H9 (cell line): ENCODE results near the gene PRR29. TPM values are rescaled to one million over a fixed set of nuclear protein-coding genes. Genes with fewer than 3 reads are reported as not detected.
A peak's percentile ranks its signal among the peaks of the same experiment; 100 is the strongest.

Experiments used
- DNase-seq: peaks from one replicate; pipeline ENCODE4 v3.0.0-alpha.2; 2017
- H2AFZ ChIP-seq: one replicate; pipeline ENCODE4 v1.6.1; 2013; ENCODE audit warnings: mild to moderate bottlenecking, low read length, control low read depth, moderate library complexity
- H2AK5ac ChIP-seq: 2 replicates; pipeline ENCODE4 v1.6.1; 2013; ENCODE audit warnings: low read length, control low read depth, mixed read lengths; ENCODE audit not compliant: insufficient read length
- H2BK120ac ChIP-seq: one replicate; pipeline ENCODE4 v1.6.1; 2013; ENCODE audit warnings: low read depth, mild to moderate bottlenecking, low read length, control low read depth, inconsistent platforms; ENCODE audit not compliant: poor library complexity, severe bottlenecking
- H2BK12ac ChIP-seq: 2 replicates; pipeline ENCODE4 v1.6.1; 2013; ENCODE audit warnings: low read length, control low read depth, mixed read lengths, low read depth; ENCODE audit not compliant: insufficient read length
- H2BK15ac ChIP-seq: 2 replicates; pipeline ENCODE4 v1.6.1; 2013; ENCODE audit warnings: low read depth, low read length, control low read depth
- H2BK20ac ChIP-seq: one replicate; pipeline ENCODE4 v1.6.1; 2013; ENCODE audit warnings: low read depth, mild to moderate bottlenecking, low read length, control low read depth, inconsistent platforms; ENCODE audit not compliant: poor library complexity, severe bottlenecking
- H2BK5ac ChIP-seq: 2 replicates; pipeline ENCODE4 v1.6.1; 2013; ENCODE audit warnings: low read length, control low read depth, mixed read lengths; ENCODE audit not compliant: insufficient read length
- H3K14ac ChIP-seq: 2 replicates; pipeline ENCODE4 v1.6.1; 2013; ENCODE audit warnings: low read length, control low read depth; ENCODE audit not compliant: insufficient read depth
- H3K18ac ChIP-seq: 2 replicates; pipeline ENCODE4 v1.6.1; 2013; ENCODE audit warnings: low read depth, mild to moderate bottlenecking, mixed read lengths, low read length, control low read depth; ENCODE audit not compliant: insufficient read length
- H3K23ac ChIP-seq: 2 replicates; pipeline ENCODE4 v1.6.1; 2013; ENCODE audit warnings: low read length, control low read depth, mixed read lengths, low read depth; ENCODE audit not compliant: insufficient read length
- H3K23me2 ChIP-seq: 2 replicates; pipeline ENCODE4 v1.6.1; 2013; ENCODE audit warnings: low read depth, mild to moderate bottlenecking, mixed read lengths, low read length, control low read depth; ENCODE audit not compliant: insufficient read length, poor library complexity, severe bottlenecking
- H3K27ac ChIP-seq: 2 replicates; pipeline ENCODE4 v1.5.1; 2013; ENCODE audit warnings: low read length, control low read depth, mixed read lengths, low read depth; ENCODE audit not compliant: insufficient read length
- H3K27me3 ChIP-seq: 2 replicates; pipeline ENCODE4 v1.6.1; 2013; ENCODE audit warnings: low read length, control low read depth, inconsistent platforms; ENCODE audit not compliant: insufficient read depth
- H3K4ac ChIP-seq: 2 replicates; pipeline ENCODE4 v1.6.1; 2013; ENCODE audit warnings: low read depth, mild to moderate bottlenecking, control low read depth, inconsistent platforms, low read length, moderate library complexity
- H3K4me1 ChIP-seq: 2 replicates; pipeline ENCODE4 v1.6.1; 2013; ENCODE audit warnings: low read length, control low read depth, inconsistent platforms; ENCODE audit not compliant: insufficient read depth
- H3K4me2 ChIP-seq: 2 replicates; pipeline ENCODE4 v1.6.1; 2013; ENCODE audit warnings: low read length, control low read depth, mixed read lengths; ENCODE audit not compliant: insufficient read length, insufficient read depth
- H3K56ac ChIP-seq: 2 replicates; pipeline ENCODE4 v1.6.1; 2013; ENCODE audit warnings: low read depth, mild to moderate bottlenecking, mixed read lengths, low read length, control low read depth; ENCODE audit not compliant: insufficient read length
- H3K79me1 ChIP-seq: 2 replicates; pipeline ENCODE4 v1.6.1; 2013; ENCODE audit warnings: low read depth, mild to moderate bottlenecking, moderate library complexity, low read length, control low read depth, inconsistent platforms; ENCODE audit not compliant: insufficient read depth, poor library complexity, severe bottlenecking
- H3K79me2 ChIP-seq: 2 replicates; pipeline ENCODE4 v1.6.1; 2013; ENCODE audit warnings: low read length, control low read depth, inconsistent platforms; ENCODE audit not compliant: insufficient read depth
- H3K9ac ChIP-seq: 2 replicates; pipeline ENCODE4 v1.6.1; 2013; ENCODE audit warnings: low read length, control low read depth, mixed read lengths; ENCODE audit not compliant: insufficient read length; ENCODE audit errors: extremely low read depth
- H3K9me3 ChIP-seq: one replicate; pipeline ENCODE4 v1.6.1; 2013; ENCODE audit warnings: low read depth, low read length, inconsistent platforms; ENCODE audit not compliant: control insufficient read depth
- H3T11ph ChIP-seq: one replicate; pipeline ENCODE4 v1.6.1; 2013; ENCODE audit warnings: mild to moderate bottlenecking, low read length, control low read depth, inconsistent platforms
- H4K20me1 ChIP-seq: one replicate; pipeline ENCODE4 v1.6.1; 2013; ENCODE audit not compliant: control insufficient read depth, insufficient read length, insufficient read depth
- H4K5ac ChIP-seq: 2 replicates; pipeline ENCODE4 v1.6.1; 2013; ENCODE audit warnings: low read depth, mild to moderate bottlenecking, mixed read lengths, low read length, control low read depth; ENCODE audit not compliant: insufficient read length
- H4K8ac ChIP-seq: replicated peaks from 2 replicates; pipeline ENCODE4 v1.6.1; 2013; ENCODE audit warnings: low read length, control low read depth, mixed read lengths, low read depth; ENCODE audit not compliant: insufficient read length
- H4K91ac ChIP-seq: 2 replicates; pipeline ENCODE4 v1.6.1; 2013; ENCODE audit warnings: low read depth, mild to moderate bottlenecking, moderate library complexity, mixed read lengths, low read length, control low read depth; ENCODE audit not compliant: insufficient read length
- H3K27ac Mint-ChIP-seq, 3 experiments: 2 replicates in 2 of 3; 3 replicates in 1 of 3; pipeline ENCODE4 v1.8.0; 2020 to 2021; ENCODE audit warnings: mixed read lengths in 3 of 3, mild to moderate bottlenecking in 1 of 3, moderate library complexity in 1 of 3
- H3K27me3 Mint-ChIP-seq: 2 replicates; pipeline ENCODE4 v1.8.0; 2021; ENCODE audit warnings: low read depth, mild to moderate bottlenecking, moderate library complexity, mixed read lengths
- H3K36me3 Mint-ChIP-seq, 3 experiments: 2 replicates in 2 of 3; 3 replicates in 1 of 3; pipeline ENCODE4 v1.8.0; 2020 to 2021; ENCODE audit warnings: low read depth in 3 of 3, mixed read lengths in 3 of 3; ENCODE audit not compliant: insufficient read depth in 1 of 3
- H3K4me1 Mint-ChIP-seq, 2 experiments: 2 replicates each; pipeline ENCODE4 v1.8.0; 2020; ENCODE audit warnings: mixed read lengths in 2 of 2
- H3K4me3 Mint-ChIP-seq, 2 experiments: 2 replicates in 1 of 2; 3 replicates in 1 of 2; pipeline ENCODE4 v1.8.0; 2020 to 2021; ENCODE audit warnings: mild to moderate bottlenecking in 2 of 2, mixed read lengths in 2 of 2, moderate library complexity in 1 of 2
- H3K9me3 Mint-ChIP-seq, 2 experiments: 2 replicates in 1 of 2; 3 replicates in 1 of 2; pipeline ENCODE4 v1.8.0; 2020; ENCODE audit warnings: mild to moderate bottlenecking in 2 of 2, mixed read lengths in 2 of 2, moderate library complexity in 1 of 2
- WGBS: extraction: QIAGEN DNeasy Blood & Tissue Kit; methylation state at CpG from one replicate; pipeline ENCODE4 v1.1.7; 2013; ENCODE audit warnings: missing lambda C conversion rate, low lambda C conversion rate, mixed read lengths; ENCODE audit not compliant: insufficient read length; ENCODE audit errors: extremely low coverage; 5-methylcytosine and 5-hydroxymethylcytosine counted together
- total RNA-seq: library from RNA; stranded (reverse); gene quantifications from 2 replicates; pipeline ENCODE4 v1.2.1, GENCODE V29; 2021
- TF ChIP-seq, protein P1 (sequence below): fragments of 200-600 bp; sonication (generic); conservative IDR thresholded peaks from 3 replicates; pipeline ENCODE4 v1.8.0; 2021; ENCODE audit warnings: antibody characterized with exemption, mild to moderate bottlenecking

PRR29 gene
- total RNA-seq, 1 experiment from 2014 or later, result 0.87 TPM

DNA sequence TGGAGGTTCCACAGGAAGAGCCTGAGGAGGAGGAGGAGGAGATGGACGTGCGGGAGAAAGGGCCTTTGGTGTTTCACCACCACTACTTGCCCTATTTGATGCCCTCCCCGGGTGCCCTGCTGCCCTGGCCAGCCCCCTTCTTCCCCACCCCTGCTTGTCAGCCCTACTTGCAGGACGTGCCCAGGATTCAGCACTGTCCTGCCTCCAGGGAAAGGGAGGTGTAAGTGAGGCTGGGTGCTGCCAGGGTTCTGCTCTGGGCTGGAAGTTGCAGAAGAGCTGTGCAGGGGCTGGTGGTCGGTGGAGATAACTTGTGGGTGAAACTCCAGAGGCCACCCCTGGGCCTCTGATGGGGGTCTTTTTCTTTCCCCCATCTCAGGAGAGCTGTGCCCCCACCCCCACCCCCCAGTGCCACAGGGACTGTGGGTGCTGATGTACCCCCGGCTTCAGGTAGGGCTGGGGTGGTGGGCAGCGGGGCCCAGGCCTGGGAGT is 3.0 kb downstream of the PRR29 start:
- Histone ChIP-seq H4K8ac (no peak overlapping the region), H2AFZ (no peak overlapping the region), H3K23me2 (peaks cover 11% of the 10 kb centered on the region), H4K91ac (no peak overlapping the region), H3K4me1 (0 out of 2 replicates have a peak, but pooled peaks cover 3% of the 10 kb centered on the region), H3K23ac (no peak overlapping the region), H3K27ac (no peak overlapping the region), H2AK5ac (no peak overlapping the region), H3K27me3 (peaks cover 6% of the 10 kb centered on the region; the same call in 1 of the 2 replicates), H2BK5ac (no peak overlapping the region), H2BK15ac (no peak overlapping the region), H4K5ac (no peak overlapping the region), H4K20me1 (no peaks in the 10 kb centered on the region), H2BK20ac (no peak overlapping the region), H3K4me2 (no peak overlapping the region), H3K14ac (no peak overlapping the region; the same call in 1 of the 2 replicates), H2BK120ac (no peak overlapping the region), H3K79me2 (no peaks in the 10 kb centered on the region), H3K79me1 (no peaks in the 10 kb centered on the region), H3K4ac (no peak overlapping the region), H3K56ac (no peak overlapping the region), H3K18ac (no peak overlapping the region), H3T11ph (no peak overlapping the region), H2BK12ac (no peak overlapping the region), H3K9me3 (no peaks in the 10 kb centered on the region), H3K9ac (no peak overlapping the region)
- Mint-ChIP-seq H3K4me1 (peaks cover 9 to 25% of the 10 kb centered on the region in 2 experiments), H3K27me3 (peaks cover 40% of the 10 kb centered on the region), H3K36me3 (0 out of 7 replicates have a peak, but pooled peaks cover 0 to 2% (median 0%) of the 10 kb centered on the region in 3 experiments), H3K4me3 (no peak overlapping the region), H3K9me3 (no peaks in the 10 kb centered on the region; a peak in 1 of 5 replicates), H3K27ac (no peak overlapping the region)
- TF ChIP-seq, protein P1, sequence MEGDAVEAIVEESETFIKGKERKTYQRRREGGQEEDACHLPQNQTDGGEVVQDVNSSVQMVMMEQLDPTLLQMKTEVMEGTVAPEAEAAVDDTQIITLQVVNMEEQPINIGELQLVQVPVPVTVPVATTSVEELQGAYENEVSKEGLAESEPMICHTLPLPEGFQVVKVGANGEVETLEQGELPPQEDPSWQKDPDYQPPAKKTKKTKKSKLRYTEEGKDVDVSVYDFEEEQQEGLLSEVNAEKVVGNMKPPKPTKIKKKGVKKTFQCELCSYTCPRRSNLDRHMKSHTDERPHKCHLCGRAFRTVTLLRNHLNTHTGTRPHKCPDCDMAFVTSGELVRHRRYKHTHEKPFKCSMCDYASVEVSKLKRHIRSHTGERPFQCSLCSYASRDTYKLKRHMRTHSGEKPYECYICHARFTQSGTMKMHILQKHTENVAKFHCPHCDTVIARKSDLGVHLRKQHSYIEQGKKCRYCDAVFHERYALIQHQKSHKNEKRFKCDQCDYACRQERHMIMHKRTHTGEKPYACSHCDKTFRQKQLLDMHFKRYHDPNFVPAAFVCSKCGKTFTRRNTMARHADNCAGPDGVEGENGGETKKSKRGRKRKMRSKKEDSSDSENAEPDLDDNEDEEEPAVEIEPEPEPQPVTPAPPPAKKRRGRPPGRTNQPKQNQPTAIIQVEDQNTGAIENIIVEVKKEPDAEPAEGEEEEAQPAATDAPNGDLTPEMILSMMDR, result no peak
- no CpG with 5 or more reads among the region's 7 CpGs for WGBS
- peak; percentile 20 for DNase-seq
